Spleen (tissue), 3 donors: ENCODE measurements around the gene SETD1B.

Experiments
- POLR2A ChIP-seq, 3 donors: fragments of 450-650 bp; IDR thresholded peaks; one replicate each; pipeline ENCODE4 v1.5.1; 2017; ENCODE audit warnings: antibody characterized with exemption in 3 of 3, mild to moderate bottlenecking in 1 of 3
- POLR2AphosphoS5 ChIP-seq, 3 donors: sonication (generic); formaldehyde crosslinking; IDR thresholded peaks; one replicate each; pipeline ENCODE4 v1.5.1; 2017; ENCODE audit warnings: antibody characterized with exemption in 3 of 3

- TF ChIP-seq POLR2A (IDR thresholded peaks at IDR 0.05) (no peak), POLR2AphosphoS5 (IDR thresholded peaks at IDR 0.05) (no peak)
These were observed 39.0 kb upstream of the SETD1B start for GRCh38 chr12:121764808-121765207.
